Esophagus squamous epithelium (tissue), 4 donors: ENCODE data around the gene SGSM1.

Experiments
- CTCF ChIP-seq, 6 experiments: fragments of 450-650 bp in 4 of 6; fragments of 200-600 bp in 2 of 6; sonication (generic) in 2 of 6; IDR thresholded peaks; one replicate each; pipeline ENCODE4 v1.5.1; 2016 to 2019; ENCODE audit warnings: antibody characterized with exemption in 6 of 6, mild to moderate bottlenecking in 4 of 6, moderate library complexity in 4 of 6
- POLR2A ChIP-seq, 4 donors: fragments of 450-650 bp; IDR thresholded peaks; one replicate each; pipeline ENCODE4 v1.6.1; 2017; ENCODE audit warnings: antibody characterized with exemption in 4 of 4, mild to moderate bottlenecking in 4 of 4, moderate library complexity in 3 of 4

DNA sequence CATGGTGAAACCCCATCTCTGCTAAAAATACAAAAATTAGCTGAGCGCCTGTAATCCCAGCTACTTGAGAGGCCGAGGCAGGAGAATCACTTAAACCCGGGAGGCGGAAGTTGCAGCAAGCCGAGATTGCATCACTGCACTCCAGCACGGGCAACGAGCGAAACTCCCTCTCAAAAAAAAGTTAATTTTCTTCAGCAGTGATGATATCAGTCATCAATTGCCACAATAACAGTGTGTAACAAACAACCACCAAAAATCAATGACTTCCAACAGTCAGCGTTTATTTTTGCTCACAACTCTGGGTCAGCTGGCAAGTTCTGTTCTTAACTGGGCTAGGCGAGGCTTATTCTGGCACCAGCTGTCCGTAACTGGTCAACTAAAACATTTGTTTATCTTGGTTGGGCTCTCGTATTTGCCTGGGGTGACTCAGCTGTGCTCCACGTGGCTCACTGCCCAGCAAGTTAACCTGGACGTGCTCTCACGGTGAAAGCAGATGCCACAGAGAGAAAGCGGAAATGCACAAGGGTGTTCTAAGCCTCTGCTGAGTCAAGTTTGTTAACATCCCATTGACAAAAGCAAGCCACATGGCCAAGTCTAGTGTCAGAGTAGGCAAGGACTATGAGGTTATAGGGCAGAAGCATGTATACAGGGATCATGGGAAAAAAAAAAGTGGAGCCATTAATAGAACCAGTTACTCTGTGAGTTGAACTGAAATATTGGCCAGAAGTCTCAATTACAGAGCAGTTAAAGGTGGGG, 88.4 kb downstream of the SGSM1 start:
- no peak for TF ChIP-seq POLR2A (IDR thresholded peaks at IDR 0.05)
- no peak for TF ChIP-seq CTCF (IDR thresholded peaks at IDR 0.05)
